HG03469 (cell line): Measurements from ENCODE around the gene MLH3.

Experiments
- ATAC-seq: cut with Tn5 transposase; IDR thresholded peaks from one replicate; pipeline ENCODE4 v1.9.1; 2021; ENCODE audit warnings: mild to moderate bottlenecking, moderate library complexity, moderate number of reproducible peaks; ENCODE audit not compliant: unreplicated experiment

Gene MLH3

DNA sequence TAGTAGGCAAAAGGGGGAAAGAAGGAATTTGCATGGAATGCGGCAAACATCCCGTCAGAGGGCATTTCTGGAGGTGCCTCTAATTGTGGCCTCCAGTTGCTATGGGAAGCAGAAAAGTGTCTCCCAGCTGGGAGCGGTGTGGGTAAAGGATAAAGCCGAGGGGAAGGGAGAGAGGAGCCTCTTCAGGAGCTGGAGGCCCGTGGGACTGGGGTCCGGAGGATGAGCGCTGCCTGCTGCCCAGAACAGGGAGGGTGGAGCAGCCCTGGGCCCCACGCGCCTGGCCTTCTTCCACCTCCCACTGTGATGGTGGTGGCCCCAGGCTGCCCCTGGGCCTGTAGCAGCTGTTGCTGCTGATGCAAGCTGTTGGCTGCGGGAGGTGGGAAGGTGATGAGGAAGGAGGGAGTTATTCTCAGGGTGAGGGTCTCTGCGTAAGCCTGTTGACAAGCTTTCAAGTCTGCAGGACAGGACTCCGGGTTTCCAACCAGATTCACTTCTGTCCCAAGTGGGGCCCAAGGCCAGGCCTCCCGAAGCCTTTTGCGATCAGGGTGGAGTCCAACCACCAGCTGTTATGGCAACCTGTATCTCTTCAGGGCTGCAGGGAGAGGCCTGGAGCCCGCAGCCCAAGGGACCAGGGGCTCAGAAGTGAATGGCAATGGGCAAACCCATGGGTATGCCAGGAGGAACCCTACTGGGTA, 76.8 kb downstream of the MLH3 start:
- no peak for ATAC-seq

DNA sequence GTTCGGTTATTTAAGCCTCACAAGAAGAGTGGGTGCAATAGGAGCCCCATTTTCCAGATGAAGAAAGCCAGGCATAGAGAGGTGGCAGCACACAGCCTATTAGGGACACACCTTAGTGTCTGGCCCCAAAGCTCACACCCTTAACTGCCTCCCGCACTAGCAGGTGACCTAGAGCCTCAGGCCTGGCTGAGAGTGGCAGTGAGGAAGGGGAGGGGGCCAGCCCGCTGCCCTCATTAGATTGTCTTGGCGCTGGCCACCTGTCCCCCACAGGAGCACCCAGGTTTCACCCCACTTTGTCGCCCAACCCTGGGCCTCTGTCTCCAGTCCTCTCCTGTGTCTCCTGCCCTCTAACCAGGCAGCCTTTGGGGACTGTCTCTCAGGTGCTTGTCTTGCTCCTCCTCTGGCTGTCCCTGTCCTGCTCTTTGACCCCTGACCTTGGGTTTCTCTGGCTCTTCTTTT, 77.3 kb downstream of the MLH3 start:
- ATAC-seq = no peak

DNA sequence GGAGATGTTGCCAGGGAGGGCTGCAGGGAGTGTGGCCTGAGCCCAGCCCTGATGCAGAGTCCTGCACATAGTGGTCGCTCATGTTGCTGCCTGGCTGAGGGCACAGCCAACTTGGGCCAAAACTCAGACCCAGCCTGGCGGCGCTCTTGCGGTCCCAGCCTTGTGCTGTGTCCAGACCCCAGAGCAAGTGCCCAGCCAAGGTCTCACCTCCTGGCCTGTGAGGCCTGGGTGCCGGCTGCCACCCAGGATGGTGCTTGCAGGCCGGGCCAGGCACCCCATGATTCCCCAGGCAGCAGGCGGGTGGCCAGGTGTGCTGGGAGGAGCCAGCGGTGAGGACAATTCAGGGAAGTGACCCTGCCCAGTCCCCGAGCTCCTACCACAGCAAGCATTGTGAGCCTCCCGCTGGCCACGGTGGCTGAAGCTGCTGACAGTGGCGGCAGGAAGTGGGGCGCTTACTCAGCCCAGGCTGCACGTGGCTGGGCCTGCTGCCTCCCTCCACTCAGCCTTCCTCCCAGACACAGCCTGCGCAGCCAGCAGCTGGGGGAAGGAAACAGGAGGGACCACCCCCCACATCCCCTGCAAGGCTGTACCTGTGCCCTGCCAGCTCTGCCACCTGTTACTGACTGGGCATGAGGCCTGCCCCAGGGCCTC, 78.1 kb downstream of the MLH3 start:
- ATAC-seq = no peak

DNA sequence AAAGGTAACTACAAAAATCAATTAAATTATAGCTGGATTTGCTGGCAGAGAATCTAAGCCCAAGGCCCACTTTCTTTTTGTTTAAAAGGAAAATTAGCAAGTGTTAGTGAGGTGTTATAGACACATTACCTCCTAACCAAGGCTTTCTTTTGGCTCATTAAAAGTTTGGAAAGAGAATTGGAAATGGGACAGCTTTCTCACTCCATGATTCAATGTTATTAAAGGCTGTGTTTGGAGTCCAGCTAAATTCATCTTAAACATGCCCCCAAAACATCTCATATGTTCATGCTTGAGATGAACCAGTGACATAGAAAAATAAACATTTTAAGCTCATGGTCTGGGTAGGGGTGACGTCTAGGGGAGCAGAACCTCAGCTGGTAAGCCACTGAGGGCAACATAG, 82.5 kb downstream of the MLH3 start:
- ATAC-seq = no peak

- ATAC-seq = no peak
Measured at GRCh38 chr14:74965486-74966153, 85.6 kb downstream of the MLH3 start.

- ATAC-seq = no peak
Measured at GRCh38 chr14:74964787-74965485, 86.3 kb downstream of the MLH3 start.
